OCI-LY3 (cell line): Measurements from ENCODE around the gene BORCS6.

Source experiments
- H2AFZ ChIP-seq: fragments of 200-600, 300-600 bp; shearing (Covaris generic); 2 replicates; pipeline ENCODE4 v1.6.0; 2014; ENCODE audit warnings: antibody characterized with exemption, low read depth, low read length
- H3K27ac ChIP-seq: fragments of 200-600, 300-600 bp; sonication (generic); 2 replicates; pipeline ENCODE4 v1.5.1; 2014; ENCODE audit warnings: mild to moderate bottlenecking, low read length, moderate library complexity, mixed read lengths
- H3K27me3 ChIP-seq: fragments of 200-600, 300-600 bp; sonication (generic); 2 replicates; pipeline ENCODE4 v1.6.1; 2014; ENCODE audit warnings: low read depth, low read length, mixed read lengths
- H3K36me3 ChIP-seq: fragments of 200-600, 300-600 bp; sonication (generic); replicated peaks from 2 replicates; pipeline ENCODE3; 2014; ENCODE audit warnings: low read depth, low read length, mixed read lengths
- H3K4me1 ChIP-seq: fragments of 300-600, 200-600 bp; sonication (generic); 2 replicates; pipeline ENCODE4 v1.6.1; 2014; ENCODE audit warnings: low read length, mixed read lengths
- H3K4me2 ChIP-seq: fragments of 200-600, 300-600 bp; sonication (generic); 2 replicates; pipeline ENCODE4 v1.6.1; 2014; ENCODE audit warnings: low read length, mixed read lengths
- H3K4me3 ChIP-seq: fragments of 300-600, 200-600 bp; sonication (generic); 2 replicates; pipeline ENCODE4 v1.5.1; 2014; ENCODE audit warnings: antibody characterized with exemption, mild to moderate bottlenecking, low read length, moderate library complexity
- H3K79me2 ChIP-seq: fragments of 300-600, 200-600 bp; shearing (Covaris generic); 2 replicates; pipeline ENCODE4 v1.6.1; 2014; ENCODE audit warnings: mild to moderate bottlenecking, low read length, mixed read lengths
- H3K9ac ChIP-seq: fragments of 300-600, 200-600 bp; shearing (Covaris generic); 2 replicates; pipeline ENCODE4 v1.6.0; 2014; ENCODE audit warnings: mild to moderate bottlenecking, low read length, moderate library complexity
- H3K9me3 ChIP-seq: fragments of 200-600, 300-600 bp; shearing (Covaris generic); 2 replicates; pipeline ENCODE4 v1.6.1; 2014; ENCODE audit warnings: low read length, mixed read lengths; ENCODE audit not compliant: insufficient read depth
- H4K20me1 ChIP-seq: fragments of 200-600, 300-600 bp; sonication (generic); 2 replicates; pipeline ENCODE4 v1.6.1; 2016; ENCODE audit warnings: low read length, mixed read lengths; ENCODE audit not compliant: insufficient read depth
- CTCF ChIP-seq: fragments of 200-600, 300-600 bp; sonication (generic); IDR thresholded peaks from 2 replicates; pipeline ENCODE4 v1.5.1; 2014; ENCODE audit warnings: antibody characterized with exemption, low read length, low read depth
- EZH2phosphoT487 ChIP-seq: fragments of 200-600 bp; shearing (Covaris generic); IDR thresholded peaks from 2 replicates; pipeline ENCODE4 v1.6.1; 2018; ENCODE audit warnings: antibody characterized with exemption, mixed run types, low read depth

The BORCS6 gene

DNA sequence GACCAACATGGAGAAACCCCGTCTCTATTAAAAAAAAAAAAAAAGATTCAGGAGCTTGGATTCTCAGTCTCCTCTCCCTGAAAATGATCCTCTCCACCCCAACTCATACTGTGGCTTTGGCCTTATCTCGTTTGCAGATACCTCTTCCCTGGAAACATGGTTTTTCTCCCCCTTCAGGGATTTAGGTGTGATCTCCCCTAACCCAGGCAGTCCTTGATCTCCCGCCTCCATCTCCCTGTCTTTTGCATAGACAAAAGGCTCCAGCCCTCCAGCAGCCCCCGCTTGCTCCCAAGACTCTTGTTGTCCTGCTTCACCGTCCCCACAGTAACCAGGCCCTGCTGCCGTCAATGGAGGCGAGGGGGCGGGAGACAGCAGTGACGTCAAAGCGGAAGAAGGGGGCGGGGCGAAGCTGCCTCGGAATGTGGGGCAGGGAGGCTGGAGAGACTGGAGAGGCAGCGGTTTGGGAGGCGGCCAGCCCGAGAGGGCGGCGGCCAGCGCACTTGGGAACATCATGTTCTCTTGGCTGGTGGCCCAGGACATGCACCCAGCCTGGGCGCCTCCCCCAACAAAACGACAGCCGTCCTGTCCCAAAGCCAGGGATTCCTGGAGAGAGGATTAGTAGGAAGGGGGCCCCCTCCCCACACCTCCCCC lies 35.9 kb downstream of the BORCS6 start:
- peak overlapping the region; percentile 49 for H3K4me2 ChIP-seq
- no peaks in the 10 kb centered on the region for H3K27me3 ChIP-seq
- H3K27ac ChIP-seq = no peak overlapping the region
- TF ChIP-seq EZH2phosphoT487 (no peak), CTCF (no peak)
- H2AFZ ChIP-seq = no peak overlapping the region
- H3K9me3 ChIP-seq = no peaks in the 10 kb centered on the region
- H3K4me1 ChIP-seq = peaks cover 23% of the 10 kb centered on the region
- H3K79me2 ChIP-seq = peaks cover 9% of the 10 kb centered on the region; the same call in 1 of the 2 replicates
- H3K9ac ChIP-seq = no peak overlapping the region
- H4K20me1 ChIP-seq = no peaks in the 10 kb centered on the region
- H3K4me3 ChIP-seq = peak overlapping the region; percentile 49
- peaks cover 3% of the 10 kb centered on the region for H3K36me3 ChIP-seq

GRCh38 chr17:8153525-8153956 lies 36.4 kb downstream of the BORCS6 start:
- H3K27me3 ChIP-seq = no peaks in the 10 kb centered on the region
- no peak overlapping the region for H2AFZ ChIP-seq
- H3K4me2 ChIP-seq = no peak overlapping the region
- no peak overlapping the region for H3K27ac ChIP-seq
- H3K4me1 ChIP-seq = peaks cover 22% of the 10 kb centered on the region
- TF ChIP-seq EZH2phosphoT487 (no peak), CTCF (no peak)
- no peaks in the 10 kb centered on the region for H3K9me3 ChIP-seq
- H4K20me1 ChIP-seq = no peaks in the 10 kb centered on the region
- no peak overlapping the region for H3K9ac ChIP-seq
- peaks cover 2% of the 10 kb centered on the region for H3K36me3 ChIP-seq
- H3K79me2 ChIP-seq = peaks cover 9% of the 10 kb centered on the region; the same call in 1 of the 2 replicates
- H3K4me3 ChIP-seq = no peak overlapping the region

DNA sequence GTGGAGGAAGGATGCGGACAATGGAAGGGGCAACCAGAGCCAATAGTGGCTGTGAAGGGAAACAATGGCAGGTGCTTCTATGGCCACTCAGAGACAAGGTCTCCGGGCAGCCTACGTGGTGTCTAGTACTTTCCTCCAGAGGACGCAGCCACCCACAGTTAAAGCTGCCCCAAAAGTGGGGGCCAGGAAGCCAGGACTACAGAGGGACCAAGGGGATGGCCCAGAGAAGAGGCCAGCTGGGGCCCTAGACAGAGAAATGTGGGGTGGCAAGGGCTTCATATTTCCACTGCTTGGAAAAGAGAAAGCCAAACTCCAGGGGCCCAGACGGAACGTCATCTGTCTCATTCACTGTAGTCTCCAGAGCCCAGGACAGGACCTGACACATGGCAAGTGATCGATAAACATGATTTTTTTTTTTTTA lies 36.9 kb downstream of the BORCS6 start:
- H3K36me3 ChIP-seq = no peaks in the 10 kb centered on the region

More for the DNA sequence above, 36.9 kb downstream of the BORCS6 start:
- no peak overlapping the region for H2AFZ ChIP-seq
- peaks cover 9% of the 10 kb centered on the region; the same call in 1 of the 2 replicates for H3K79me2 ChIP-seq
- no peaks in the 10 kb centered on the region for H4K20me1 ChIP-seq
- H3K9ac ChIP-seq = no peak overlapping the region
- TF ChIP-seq EZH2phosphoT487 (no peak), CTCF (no peak)
- peak overlapping the region; percentile 97; the same call in 1 of the 2 replicates for H3K4me3 ChIP-seq
- peaks cover 20% of the 10 kb centered on the region for H3K4me1 ChIP-seq
- H3K27ac ChIP-seq = no peak overlapping the region
- no peaks in the 10 kb centered on the region for H3K27me3 ChIP-seq
- peak overlapping the region; percentile 99 for H3K4me2 ChIP-seq
- H3K9me3 ChIP-seq = no peaks in the 10 kb centered on the region
